Thyroid gland (tissue), 4 donors: Measurements from ENCODE around the gene RAPGEF4. TPM values are rescaled to one million over a fixed set of nuclear protein-coding genes. Genes with fewer than 3 reads are reported as not detected.

ENCODE experiments used
- DNase-seq, 2 donors: peaks; one replicate each; pipeline ENCODE4 v3.0.0-alpha.2; 2019
- H3K27ac ChIP-seq, 3 donors: fragments of 200-600 bp; sonication (generic); 1 replicate in 2 of 3; 2 replicates in 1 of 3; pipeline ENCODE4 v1.5.1; 2016 to 2019; ENCODE audit warnings: mild to moderate bottlenecking in 1 of 3, moderate library complexity in 1 of 3
- H3K27me3 ChIP-seq: fragments of 200-600 bp; sonication (generic); one replicate; pipeline ENCODE4 v1.5.1; 2019
- H3K36me3 ChIP-seq, 2 donors: fragments of 200-600 bp; sonication (generic); one replicate each; pipeline ENCODE4 v1.5.1; 2016 to 2019
- H3K4me1 ChIP-seq, 2 donors: fragments of 200-600 bp; sonication (generic); one replicate each; pipeline ENCODE4 v1.5.1; 2017 to 2019
- H3K4me3 ChIP-seq, 3 donors: fragments of 200-600 bp; sonication (generic); replicated peaks in 1 of 3; 1 replicate in 2 of 3; 2 replicates in 1 of 3; pipeline ENCODE4 v1.5.1; 2016; ENCODE audit warnings: mild to moderate bottlenecking in 1 of 3
- H3K9me3 ChIP-seq: fragments of 200-600 bp; sonication (generic); one replicate; pipeline ENCODE4 v1.5.1; 2017
- POLR2A ChIP-seq, 2 donors: fragments of 450-650 bp; IDR thresholded peaks; one replicate each; pipeline ENCODE4 v1.6.1; 2017; ENCODE audit warnings: antibody characterized with exemption in 2 of 2, mild to moderate bottlenecking in 2 of 2, moderate library complexity in 1 of 2
- WGBS, 2 donors: methylation state at CpG; one replicate each; pipeline ENCODE4 v1.1.5; 2017; 5-methylcytosine and 5-hydroxymethylcytosine counted together
- intact Hi-C: fragments of 100-400 bp; cut with DNase I; formaldehyde crosslinking; loops from one replicate; pipeline ENCODE4 v1.15.1; 2023
- total RNA-seq, 4 donors: library from RNA; depleted of rRNA; stranded (reverse); fragments of >200 nt; gene quantifications; one replicate each; pipeline ENCODE4 v1.2.3, GENCODE V29; 2016
- TF ChIP-seq, protein P1 (sequence below), 6 experiments: fragments of 200-600 bp in 3 of 6; fragments of 450-650 bp in 3 of 6; sonication (generic) in 3 of 6; IDR thresholded peaks; one replicate each; pipeline ENCODE4 v1.5.1; 2016 to 2019; ENCODE audit warnings: antibody characterized with exemption in 6 of 6, mild to moderate bottlenecking in 2 of 6, inconsistent platforms in 1 of 6, moderate library complexity in 1 of 6

RAPGEF4 gene
- total RNA-seq, 4 donors from 2014 or later = 7.9 to 19.6 (median 12.1) TPM

GRCh38 chr2:172887280-172887679, 151.6 kb downstream of the RAPGEF4 start:
- DNase-seq = no peak
- no peaks in the 10 kb centered on the region for H3K36me3 ChIP-seq
- TF ChIP-seq POLR2A (IDR thresholded peaks at IDR 0.05) = no peak
- TF ChIP-seq, protein P1, sequence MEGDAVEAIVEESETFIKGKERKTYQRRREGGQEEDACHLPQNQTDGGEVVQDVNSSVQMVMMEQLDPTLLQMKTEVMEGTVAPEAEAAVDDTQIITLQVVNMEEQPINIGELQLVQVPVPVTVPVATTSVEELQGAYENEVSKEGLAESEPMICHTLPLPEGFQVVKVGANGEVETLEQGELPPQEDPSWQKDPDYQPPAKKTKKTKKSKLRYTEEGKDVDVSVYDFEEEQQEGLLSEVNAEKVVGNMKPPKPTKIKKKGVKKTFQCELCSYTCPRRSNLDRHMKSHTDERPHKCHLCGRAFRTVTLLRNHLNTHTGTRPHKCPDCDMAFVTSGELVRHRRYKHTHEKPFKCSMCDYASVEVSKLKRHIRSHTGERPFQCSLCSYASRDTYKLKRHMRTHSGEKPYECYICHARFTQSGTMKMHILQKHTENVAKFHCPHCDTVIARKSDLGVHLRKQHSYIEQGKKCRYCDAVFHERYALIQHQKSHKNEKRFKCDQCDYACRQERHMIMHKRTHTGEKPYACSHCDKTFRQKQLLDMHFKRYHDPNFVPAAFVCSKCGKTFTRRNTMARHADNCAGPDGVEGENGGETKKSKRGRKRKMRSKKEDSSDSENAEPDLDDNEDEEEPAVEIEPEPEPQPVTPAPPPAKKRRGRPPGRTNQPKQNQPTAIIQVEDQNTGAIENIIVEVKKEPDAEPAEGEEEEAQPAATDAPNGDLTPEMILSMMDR (IDR thresholded peaks at IDR 0.05) = no peak
- H3K4me3 ChIP-seq = no peak overlapping the region
- 80 to 92% methylated on average over 2 of the region's 2 CpGs for WGBS, 2 donors
- no peaks in the 10 kb centered on the region for H3K9me3 ChIP-seq
- H3K27ac ChIP-seq = no peak overlapping the region
- H3K27me3 ChIP-seq = no peaks in the 10 kb centered on the region
- H3K4me1 ChIP-seq = no peaks in the 10 kb centered on the region
- intact Hi-C loops = no loop called here

DNA sequence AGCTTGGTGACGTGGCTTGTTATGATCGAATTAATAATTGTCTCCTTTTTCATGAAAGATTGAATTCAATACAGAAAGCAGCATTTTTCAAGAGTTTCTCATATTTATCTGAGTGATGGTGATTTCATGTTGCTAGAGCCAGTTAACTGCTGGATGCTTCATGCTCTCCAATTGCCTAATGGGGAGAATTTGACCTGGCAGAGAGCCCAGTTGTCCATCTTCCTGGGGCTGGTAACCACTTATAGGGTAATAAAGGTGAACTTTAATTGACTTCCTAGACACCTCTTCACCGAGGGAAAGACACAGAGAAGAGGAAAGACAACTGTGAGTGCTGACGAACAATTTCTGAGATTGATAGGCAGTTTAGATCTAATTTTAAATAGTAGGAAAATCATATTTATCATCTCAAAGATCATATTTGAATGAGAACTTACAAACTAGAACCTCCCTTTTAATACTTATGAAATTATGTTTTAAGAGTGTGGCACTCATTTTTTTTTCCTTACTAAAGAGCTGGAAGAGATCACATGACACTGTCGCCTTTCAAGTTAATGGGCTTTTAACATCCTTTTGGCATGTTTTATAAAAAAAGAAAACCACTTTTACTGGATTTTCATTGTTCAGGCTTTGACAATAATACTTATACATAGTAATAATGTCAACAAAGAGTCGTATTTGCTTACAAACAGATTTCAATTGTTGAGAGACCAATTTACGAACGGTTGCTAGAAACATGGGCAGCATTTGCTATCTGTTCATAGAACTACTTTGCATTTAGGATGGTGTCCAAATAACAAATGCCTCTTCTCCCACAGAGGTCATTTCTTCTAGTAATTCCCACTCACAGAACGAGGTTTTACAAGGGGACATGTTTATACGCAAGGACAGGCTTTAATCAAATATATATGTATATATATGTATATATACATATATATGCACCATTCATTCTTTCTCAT, 153.3 kb downstream of the RAPGEF4 start:
- Histone ChIP-seq H3K9me3 (no peaks in the 10 kb centered on the region), H3K4me1 (no peaks in the 10 kb centered on the region), H3K27ac (no peak overlapping the region), H3K4me3 (no peak overlapping the region), H3K36me3 (no peaks in the 10 kb centered on the region), H3K27me3 (no peaks in the 10 kb centered on the region)
- no peak for DNase-seq
- WGBS, 2 donors = 71% methylated on average over 10 of the region's 10 CpGs
- intact Hi-C loops = no loop called here
- TF ChIP-seq POLR2A (IDR thresholded peaks at IDR 0.05) = no peak
- TF ChIP-seq, protein P1 (IDR thresholded peaks at IDR 0.05) = no peak

DNA sequence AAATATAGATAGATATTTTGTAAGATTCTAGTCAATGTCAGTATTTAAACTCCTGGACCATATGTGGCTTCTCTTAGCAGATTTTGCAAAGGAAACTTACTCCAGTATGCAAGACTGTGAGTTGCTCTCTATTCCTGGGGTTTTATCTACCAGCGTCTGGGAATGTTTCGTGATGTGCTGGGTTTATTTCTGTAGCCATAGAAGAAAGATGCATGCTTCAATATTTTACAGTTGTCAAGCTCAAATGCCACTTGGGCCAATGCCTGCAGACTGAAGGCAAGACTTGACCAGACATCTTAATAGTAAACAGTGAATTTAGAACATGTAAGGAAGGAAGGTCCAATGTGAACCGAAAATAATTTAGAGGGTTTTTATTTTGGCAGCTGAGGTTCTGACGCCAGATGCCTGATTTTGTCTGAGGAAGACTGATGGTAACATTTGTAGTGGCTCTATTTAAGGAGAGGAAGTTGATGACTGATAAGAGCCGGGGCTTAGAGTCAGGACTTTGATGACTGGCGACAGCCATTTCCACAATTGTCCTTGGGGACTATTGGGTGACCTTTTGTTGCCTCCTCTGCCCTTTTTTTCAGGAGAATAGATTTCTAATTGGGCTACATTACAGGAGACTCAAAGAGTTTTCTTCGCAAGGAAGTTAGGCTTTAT, 154.3 kb downstream of the RAPGEF4 start:
- intact Hi-C loops = no loop called here
- Histone ChIP-seq H3K27me3 (no peaks in the 10 kb centered on the region), H3K4me3 (no peak overlapping the region), H3K9me3 (no peaks in the 10 kb centered on the region), H3K27ac (no peak overlapping the region), H3K36me3 (no peaks in the 10 kb centered on the region), H3K4me1 (no peaks in the 10 kb centered on the region)
- TF ChIP-seq, protein P1 (IDR thresholded peaks at IDR 0.05) = no peak
- no peak for TF ChIP-seq POLR2A (IDR thresholded peaks at IDR 0.05)
- WGBS, 2 donors = 49 to 56% methylated on average over 7 of the region's 7 CpGs
- no peak for DNase-seq

DNA sequence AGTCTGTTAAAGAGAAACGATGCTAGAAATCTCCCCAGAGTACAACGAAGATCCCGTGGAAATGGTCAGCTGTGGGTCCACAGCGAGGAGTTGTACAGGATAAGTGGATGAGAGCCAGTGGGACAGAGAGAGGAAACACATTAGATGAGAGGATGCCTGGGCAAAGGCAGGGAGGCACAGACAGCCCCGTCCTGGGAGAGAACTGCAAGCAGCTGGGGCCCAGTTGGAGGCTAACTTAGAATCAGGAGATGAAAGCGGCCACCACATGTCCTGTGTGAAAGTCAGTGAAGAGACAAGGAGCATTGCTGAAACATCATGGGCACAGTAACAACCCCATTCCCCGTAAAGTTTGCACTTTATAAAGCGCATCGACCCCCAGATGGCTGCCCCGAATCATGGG, 157.5 kb downstream of the RAPGEF4 start:
- Histone ChIP-seq H3K27ac (no peak overlapping the region), H3K4me3 (no peak overlapping the region), H3K9me3 (no peaks in the 10 kb centered on the region), H3K4me1 (no peaks in the 10 kb centered on the region), H3K27me3 (no peaks in the 10 kb centered on the region), H3K36me3 (no peaks in the 10 kb centered on the region)
- intact Hi-C loops = no loop called here
- 89 to 91% methylated on average over 10 of the region's 10 CpGs for WGBS, 2 donors
- DNase-seq = no peak
- TF ChIP-seq POLR2A (IDR thresholded peaks at IDR 0.05) = no peak
- TF ChIP-seq, protein P1 (IDR thresholded peaks at IDR 0.05) = no peak

DNA sequence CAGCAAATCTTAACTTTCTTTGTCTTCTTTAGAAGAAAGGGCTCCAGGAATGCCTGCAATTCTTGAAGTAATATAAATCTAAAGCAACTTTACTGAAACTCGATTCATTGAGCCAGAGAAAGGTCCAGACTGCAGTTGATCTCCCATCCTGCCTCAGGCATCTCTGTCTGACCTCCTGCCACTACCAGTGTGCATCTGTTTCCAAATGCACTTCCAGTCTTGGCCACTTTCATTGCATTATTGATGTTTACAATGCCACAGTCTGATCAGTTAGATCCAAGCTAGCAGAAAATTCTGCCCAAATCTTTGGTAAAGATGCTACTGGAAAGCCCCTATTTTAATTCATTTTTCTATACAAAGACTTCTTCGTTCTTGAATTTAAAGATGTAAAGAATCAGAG, 158.0 kb downstream of the RAPGEF4 start:
- intact Hi-C loops = no loop called here
- Histone ChIP-seq H3K27ac (no peak overlapping the region), H3K9me3 (no peaks in the 10 kb centered on the region), H3K36me3 (no peaks in the 10 kb centered on the region), H3K4me1 (no peaks in the 10 kb centered on the region), H3K4me3 (no peak overlapping the region), H3K27me3 (no peaks in the 10 kb centered on the region)
- DNase-seq = no peak
- 71 to 83% methylated on average over 2 of the region's 2 CpGs for WGBS, 2 donors
- TF ChIP-seq, protein P1 (IDR thresholded peaks at IDR 0.05) = no peak
- no peak for TF ChIP-seq POLR2A (IDR thresholded peaks at IDR 0.05)
